ENCODE results near the gene DLG1.

DLG1 gene

GRCh38 chr3:197317250-197317963 is 19.0 kb upstream of the DLG1 start:
- no peak for DNase-seq (ENCODE audit: low read depth in 1 of 2, low spot score in 1 of 2)

GRCh38 chr3:197312431-197312830 is 14.0 kb upstream of the DLG1 start:
- DNase-seq (ENCODE audit: low read depth in 1 of 2, low spot score in 1 of 2), result no peak

GRCh38 chr3:197311591-197311990 is 13.2 kb upstream of the DLG1 start:
- DNase-seq (ENCODE audit: low read depth in 1 of 2, low spot score in 1 of 2), result no peak

- no peak for DNase-seq (ENCODE audit: low read depth in 1 of 2, low spot score in 1 of 2)
Observed at GRCh38 chr3:197309528-197310361, 11.3 kb upstream of the DLG1 start.

- no peak for DNase-seq (ENCODE audit: low read depth in 1 of 2, low spot score in 1 of 2)
Observed at GRCh38 chr3:197308591-197308990, 10.2 kb upstream of the DLG1 start.

- DNase-seq (ENCODE audit: low read depth in 1 of 2, low spot score in 1 of 2), result no peak
Observed at GRCh38 chr3:197306374-197307086, 8.1 kb upstream of the DLG1 start.

GRCh38 chr3:197305854-197306253 is 7.4 kb upstream of the DLG1 start:
- DNase-seq (ENCODE audit: low read depth in 1 of 2, low spot score in 1 of 2), result no peak

- DNase-seq (ENCODE audit: low read depth in 1 of 2, low spot score in 1 of 2), result no peak
Observed at GRCh38 chr3:197303452-197303851, 5.0 kb upstream of the DLG1 start.

GRCh38 chr3:197302696-197303341 is 4.4 kb upstream of the DLG1 start:
- no peak for DNase-seq (ENCODE audit: low read depth in 1 of 2, low spot score in 1 of 2)

- no peak for DNase-seq (ENCODE audit: low read depth in 1 of 2, low spot score in 1 of 2)
Observed at GRCh38 chr3:197302033-197302432, 3.6 kb upstream of the DLG1 start.

GRCh38 chr3:197300361-197300760 is 1.9 kb upstream of the DLG1 start:
- DNase-seq (ENCODE audit: low read depth in 1 of 2, low spot score in 1 of 2), result no peak

GRCh38 chr3:197298945-197299854 is 788 bp upstream of the DLG1 start:
- DNase-seq (ENCODE audit: low read depth in 1 of 2, low spot score in 1 of 2), result peak in 1 of 2 donors; percentile 7

GRCh38 chr3:197297476-197298340 is 704 bp downstream of the DLG1 start:
- peak; percentile 77 to 84 for DNase-seq (ENCODE audit: low read depth in 1 of 2, low spot score in 1 of 2)

GRCh38 chr3:197297002-197297401 is 1.4 kb downstream of the DLG1 start:
- DNase-seq (ENCODE audit: low read depth in 1 of 2, low spot score in 1 of 2), result no peak

- DNase-seq (ENCODE audit: low read depth in 1 of 2, low spot score in 1 of 2), result no peak
Observed at GRCh38 chr3:197296545-197296944, 1.9 kb downstream of the DLG1 start.

- DNase-seq (ENCODE audit: low read depth in 1 of 2, low spot score in 1 of 2), result no peak
Observed at GRCh38 chr3:197295871-197296270, 2.5 kb downstream of the DLG1 start.

GRCh38 chr3:197293605-197294237 is 4.7 kb downstream of the DLG1 start:
- no peak for DNase-seq (ENCODE audit: low read depth in 1 of 2, low spot score in 1 of 2)

GRCh38 chr3:197292648-197293047 is 5.8 kb downstream of the DLG1 start:
- DNase-seq (ENCODE audit: low read depth in 1 of 2, low spot score in 1 of 2), result no peak

GRCh38 chr3:197292083-197292646 is 6.2 kb downstream of the DLG1 start:
- DNase-seq (ENCODE audit: low read depth in 1 of 2, low spot score in 1 of 2), result no peak

Data from activated T-helper 1 cell treated with anti-CD3 and anti-CD28 coated beads, Interleukin-2, amount 50 U/mL, for 16 hours (primary cell).